Measurements from ENCODE around the gene MEGF6. TPM values are rescaled to one million over a fixed set of nuclear protein-coding genes. Genes with fewer than 3 reads are reported as not detected.
A peak's percentile ranks its signal among the peaks of the same experiment; 100 is the strongest.

Gene MEGF6
- total RNA-seq, 3 donors from 2014 or later, result 19.3 to 32.1 (median 24.2) TPM

DNA sequence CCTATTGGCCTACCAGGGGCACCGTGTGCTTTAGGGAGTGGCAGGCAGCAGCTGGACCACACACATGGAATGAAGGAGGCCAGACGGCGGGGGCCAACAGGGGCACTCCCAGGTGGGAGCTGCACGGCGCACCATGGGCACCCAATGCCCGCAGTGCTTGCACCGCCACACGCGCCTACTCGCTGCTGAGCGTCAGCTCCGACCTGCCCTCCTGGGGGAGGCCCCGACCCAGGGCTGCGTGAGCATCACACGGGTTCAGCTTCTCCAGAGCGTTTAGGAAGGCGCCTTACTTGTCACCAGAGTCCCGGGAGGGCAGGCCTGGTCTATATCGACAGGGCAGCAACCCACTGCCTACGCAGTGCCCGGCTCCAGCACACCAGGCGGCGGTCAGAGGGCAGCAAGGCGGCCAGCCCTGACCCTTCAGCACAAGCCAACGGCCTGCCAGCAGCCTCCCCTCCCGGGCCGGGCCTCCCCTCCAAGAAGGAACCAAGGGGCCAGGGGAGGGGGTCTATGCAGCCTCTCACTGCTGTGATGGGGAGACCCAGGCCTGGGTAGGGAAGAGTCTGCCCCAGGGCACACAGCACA, 91.9 kb downstream of the MEGF6 start:
- no peaks in the 10 kb centered on the region for H3K9me3 ChIP-seq
- intact Hi-C loops (cut with DNase I; ENCODE audit: low total_unique reads), result no loop called here
- H3K4me1 ChIP-seq, result no peaks in the 10 kb centered on the region
- no peaks in the 10 kb centered on the region for H3K36me3 ChIP-seq
- no peak overlapping the region for H3K4me3 ChIP-seq
- no peak overlapping the region for H3K27ac ChIP-seq
- H3K27me3 ChIP-seq, result no peaks in the 10 kb centered on the region
- DNase-seq (ENCODE audit: low spot score in 2 of 2), result no peak
- TF ChIP-seq, protein P1, sequence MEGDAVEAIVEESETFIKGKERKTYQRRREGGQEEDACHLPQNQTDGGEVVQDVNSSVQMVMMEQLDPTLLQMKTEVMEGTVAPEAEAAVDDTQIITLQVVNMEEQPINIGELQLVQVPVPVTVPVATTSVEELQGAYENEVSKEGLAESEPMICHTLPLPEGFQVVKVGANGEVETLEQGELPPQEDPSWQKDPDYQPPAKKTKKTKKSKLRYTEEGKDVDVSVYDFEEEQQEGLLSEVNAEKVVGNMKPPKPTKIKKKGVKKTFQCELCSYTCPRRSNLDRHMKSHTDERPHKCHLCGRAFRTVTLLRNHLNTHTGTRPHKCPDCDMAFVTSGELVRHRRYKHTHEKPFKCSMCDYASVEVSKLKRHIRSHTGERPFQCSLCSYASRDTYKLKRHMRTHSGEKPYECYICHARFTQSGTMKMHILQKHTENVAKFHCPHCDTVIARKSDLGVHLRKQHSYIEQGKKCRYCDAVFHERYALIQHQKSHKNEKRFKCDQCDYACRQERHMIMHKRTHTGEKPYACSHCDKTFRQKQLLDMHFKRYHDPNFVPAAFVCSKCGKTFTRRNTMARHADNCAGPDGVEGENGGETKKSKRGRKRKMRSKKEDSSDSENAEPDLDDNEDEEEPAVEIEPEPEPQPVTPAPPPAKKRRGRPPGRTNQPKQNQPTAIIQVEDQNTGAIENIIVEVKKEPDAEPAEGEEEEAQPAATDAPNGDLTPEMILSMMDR (IDR thresholded peaks at IDR 0.05), result no peak
- TF ChIP-seq POLR2AphosphoS5 (IDR thresholded peaks at IDR 0.05) (no peak), POLR2A (IDR thresholded peaks at IDR 0.05) (no peak)

DNA sequence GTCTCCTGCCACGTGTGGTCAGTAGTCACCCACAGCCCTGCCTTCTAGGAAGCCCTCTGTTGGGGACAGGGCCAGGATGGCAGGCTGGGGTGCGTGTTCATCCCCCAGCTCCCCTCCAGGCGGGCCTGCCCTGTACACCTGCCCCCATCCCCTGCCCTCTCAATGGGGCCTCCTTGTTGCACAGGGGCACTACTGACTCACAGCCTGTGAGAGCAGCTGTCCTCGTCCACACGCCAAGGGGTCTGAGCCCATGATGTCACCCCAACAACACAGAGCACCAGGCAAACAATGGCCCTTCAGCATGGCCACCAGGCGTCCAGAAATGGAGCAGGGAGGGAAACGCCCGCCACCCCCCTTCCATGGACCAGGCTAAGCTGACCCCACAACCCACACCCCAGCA, 92.6 kb downstream of the MEGF6 start:
- no peaks in the 10 kb centered on the region for H3K9me3 ChIP-seq
- intact Hi-C loops (cut with DNase I; ENCODE audit: low total_unique reads), result no loop called here
- H3K36me3 ChIP-seq, result no peaks in the 10 kb centered on the region
- H3K4me3 ChIP-seq, result no peak overlapping the region
- TF ChIP-seq POLR2A (IDR thresholded peaks at IDR 0.05) (no peak), POLR2AphosphoS5 (IDR thresholded peaks at IDR 0.05) (no peak)
- TF ChIP-seq, protein P1 (IDR thresholded peaks at IDR 0.05), result no peak
- H3K27ac ChIP-seq, result no peak overlapping the region
- no peaks in the 10 kb centered on the region for H3K4me1 ChIP-seq
- H3K27me3 ChIP-seq, result no peaks in the 10 kb centered on the region
- no peak for DNase-seq (ENCODE audit: low spot score in 2 of 2)

DNA sequence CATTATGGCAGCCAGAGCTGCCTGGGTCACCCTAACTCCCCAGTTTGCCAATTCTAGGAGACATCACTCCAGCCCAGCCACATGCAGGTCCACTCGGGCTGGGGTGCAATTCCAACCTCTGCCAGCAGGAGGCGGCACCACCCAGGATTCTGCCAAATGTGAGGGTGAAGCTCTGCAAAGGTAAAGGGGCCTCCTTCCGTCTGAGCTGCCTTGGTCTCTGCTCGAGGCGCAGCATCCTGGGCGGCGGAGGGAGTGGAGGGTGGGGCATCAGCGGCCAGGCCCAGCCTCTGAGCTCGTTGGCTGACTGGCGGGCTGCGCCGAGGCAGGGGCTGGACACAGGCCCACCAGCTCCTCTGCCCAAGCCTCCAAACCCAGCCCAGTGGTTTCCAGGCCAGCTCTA, 93.1 kb downstream of the MEGF6 start:
- H3K9me3 ChIP-seq, result no peaks in the 10 kb centered on the region

DNA sequence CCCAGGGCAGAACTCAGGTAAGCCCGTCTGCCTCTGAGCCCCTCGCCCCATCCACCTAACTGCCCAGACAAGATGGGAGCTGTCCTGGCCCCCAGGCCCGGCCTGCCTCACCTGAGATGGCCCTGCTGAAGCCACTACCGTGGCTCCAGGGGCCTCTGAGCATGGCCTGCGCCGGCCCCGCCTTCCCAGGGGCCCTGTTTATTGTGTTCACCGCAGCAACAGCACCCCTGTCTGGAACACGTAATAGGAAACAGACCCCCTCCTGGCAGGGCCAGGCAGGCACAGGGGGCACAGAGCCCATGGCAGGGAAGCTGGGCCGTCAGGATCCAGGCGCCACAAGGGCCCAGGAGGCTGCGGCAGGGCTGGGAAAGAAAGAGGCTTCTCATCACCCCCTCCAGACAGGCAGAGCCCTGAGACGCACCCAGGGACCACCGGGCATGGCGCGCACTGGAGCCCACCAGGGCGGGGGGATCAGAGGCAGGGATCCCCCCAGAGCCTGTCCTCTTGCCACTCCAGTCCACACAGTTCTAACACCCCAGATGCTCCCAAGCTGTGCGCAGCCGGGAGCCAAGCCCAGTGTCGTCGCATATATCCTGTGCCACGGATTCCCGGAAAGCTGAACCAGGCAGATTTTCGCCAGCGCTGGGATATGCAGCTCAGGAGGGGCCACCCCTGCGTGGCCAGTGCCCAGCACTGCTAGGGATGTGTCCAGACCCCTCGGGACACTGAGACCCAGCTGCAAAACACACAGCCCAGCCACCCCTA, 94.2 kb downstream of the MEGF6 start:
- no peaks in the 10 kb centered on the region for H3K36me3 ChIP-seq
- H3K4me3 ChIP-seq, result no peak overlapping the region
- no peak for DNase-seq (ENCODE audit: low spot score in 2 of 2)
- no peaks in the 10 kb centered on the region for H3K9me3 ChIP-seq
- H3K4me1 ChIP-seq, result no peaks in the 10 kb centered on the region
- no peaks in the 10 kb centered on the region for H3K27me3 ChIP-seq
- no peak for TF ChIP-seq POLR2AphosphoS5 (IDR thresholded peaks at IDR 0.05)
- TF ChIP-seq, protein P1 (IDR thresholded peaks at IDR 0.05), result no peak
- TF ChIP-seq POLR2A (IDR thresholded peaks at IDR 0.05), result no peak
- H3K27ac ChIP-seq, result no peak overlapping the region
- intact Hi-C loops (cut with DNase I; ENCODE audit: low total_unique reads), result no loop called here

More for the DNA sequence above, 93.1 kb downstream of the MEGF6 start:
- Histone ChIP-seq H3K4me3 (no peak overlapping the region), H3K4me1 (no peaks in the 10 kb centered on the region), H3K36me3 (no peaks in the 10 kb centered on the region), H3K27ac (no peak overlapping the region), H3K27me3 (no peaks in the 10 kb centered on the region)
- TF ChIP-seq, protein P1 (IDR thresholded peaks at IDR 0.05), result peak in 2 of 3 donors; percentile 17 to 51
- no peak for TF ChIP-seq POLR2AphosphoS5 (IDR thresholded peaks at IDR 0.05)
- DNase-seq (ENCODE audit: low spot score in 2 of 2), result no peak
- intact Hi-C loops (cut with DNase I; ENCODE audit: low total_unique reads), result no loop called here

DNA sequence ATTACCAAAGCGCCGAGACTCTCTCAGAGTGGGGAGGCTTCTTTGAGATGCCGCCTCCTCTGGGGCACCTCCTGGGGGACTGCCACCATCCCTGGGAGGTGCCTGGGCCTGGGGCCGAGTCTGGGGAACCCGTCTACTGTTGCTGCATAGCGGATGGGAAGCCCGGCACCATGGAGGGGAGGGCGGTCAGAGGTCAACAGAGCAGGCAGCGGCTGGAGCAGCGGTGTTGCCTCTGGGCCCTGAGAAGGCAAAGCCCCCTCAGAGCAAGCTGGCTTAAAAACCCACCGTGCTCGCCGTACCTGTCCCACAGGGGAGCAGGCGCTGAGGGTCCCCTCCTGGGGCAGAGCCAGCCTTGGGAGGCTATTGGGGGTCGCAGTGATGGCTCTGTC, 94.8 kb downstream of the MEGF6 start:
- H3K4me1 ChIP-seq, result no peaks in the 10 kb centered on the region
- no peak for DNase-seq (ENCODE audit: low spot score in 2 of 2)
- H3K36me3 ChIP-seq, result no peaks in the 10 kb centered on the region
- no peaks in the 10 kb centered on the region for H3K9me3 ChIP-seq
- H3K4me3 ChIP-seq, result no peak overlapping the region
- no peaks in the 10 kb centered on the region for H3K27me3 ChIP-seq
- no peak for TF ChIP-seq POLR2A (IDR thresholded peaks at IDR 0.05)
- TF ChIP-seq, protein P1 (IDR thresholded peaks at IDR 0.05), result no peak
- no peak for TF ChIP-seq POLR2AphosphoS5 (IDR thresholded peaks at IDR 0.05)
- H3K27ac ChIP-seq, result no peak overlapping the region
- intact Hi-C loops (cut with DNase I; ENCODE audit: low total_unique reads), result no loop called here
